Adipose tissue (tissue), 3 donors: ENCODE measurements around the gene UXS1. TPM values are rescaled to one million over a fixed set of nuclear protein-coding genes. Genes with fewer than 3 reads are reported as not detected.

Experiments
- H3K27ac ChIP-seq: one replicate; pipeline ENCODE4 v1.5.1; 2013; ENCODE audit warnings: low read depth, low read length
- WGBS, 3 donors: extraction: QIAGEN DNeasy Blood & Tissue Kit; methylation state at CpG; one replicate each; pipeline ENCODE4 v1.1.7; 2013; 5-methylcytosine and 5-hydroxymethylcytosine counted together
- polyA plus RNA-seq, 3 donors: library from polyadenylated mRNA; stranded (reverse); fragments of 200-250 nt; gene quantifications; one replicate each; pipeline ENCODE4 v1.2.3, GENCODE V29; 2013
- donor health status: healthy with polysubstance abuse.
- donor health status: Bipolar disorder and iron deficiency.
- donor health status: healthy.

The UXS1 gene
- polyA plus RNA-seq, 3 donors: 9.0 to 16.5 (median 10.0) TPM

DNA sequence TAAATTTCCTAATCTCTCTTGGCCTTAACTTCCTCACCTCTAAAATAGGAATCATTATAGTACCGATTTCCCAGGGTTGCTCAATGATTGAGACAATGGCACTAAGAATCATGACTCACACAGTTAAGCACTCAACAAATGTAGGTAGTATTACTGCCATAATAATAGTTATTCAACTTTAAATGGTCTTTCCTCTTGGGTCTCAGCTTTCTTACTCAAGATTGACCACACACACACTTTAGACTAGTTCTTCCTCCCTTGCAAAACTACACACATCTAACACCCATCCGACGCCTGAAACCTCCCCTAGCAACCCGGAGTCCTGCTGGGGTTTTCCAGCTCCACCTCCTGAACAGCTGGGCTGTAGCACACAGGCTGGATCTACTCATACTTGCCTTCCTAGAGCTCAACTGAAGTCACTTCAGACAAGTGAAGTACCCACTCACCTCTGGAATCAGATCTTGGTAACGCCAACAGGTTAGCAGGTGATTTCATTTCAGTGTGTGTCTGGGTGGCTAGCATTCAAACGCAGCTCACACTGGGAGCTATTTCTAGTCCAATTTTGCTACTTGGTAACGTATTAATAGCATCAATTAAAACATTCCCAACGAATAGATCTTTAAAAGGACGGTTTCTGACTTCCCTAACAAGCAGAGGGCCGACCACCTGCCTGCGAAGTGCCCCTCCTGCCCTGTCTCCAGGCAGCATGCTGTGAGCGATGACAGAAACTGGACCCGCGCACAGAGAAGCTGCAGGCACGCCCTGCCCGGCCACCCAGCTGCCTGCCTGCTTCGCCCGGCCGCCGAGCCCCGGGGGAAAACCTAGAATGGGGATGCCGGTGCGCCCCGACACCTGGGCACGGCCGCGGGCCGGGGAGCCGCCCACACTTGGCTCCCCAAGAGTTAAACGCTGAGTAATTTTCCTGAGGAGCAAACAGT is 1.1 kb downstream of the UXS1 start:
- WGBS, 3 donors: 1 to 2% (median 2%) methylated on average over 30 of the region's 30 CpGs
- H3K27ac ChIP-seq: no peak overlapping the region

GRCh38 chr2:106191511-106192016 is 2.5 kb downstream of the UXS1 start:
- 80 to 93% (median 90%) methylated on average over 5 of the region's 5 CpGs for WGBS, 3 donors
- H3K27ac ChIP-seq: no peak overlapping the region

- 71 to 84% (median 71%) methylated on average over 5 of the region's 5 CpGs for WGBS, 3 donors
- H3K27ac ChIP-seq: no peak overlapping the region
These were observed 4.2 kb downstream of the UXS1 start for GRCh38 chr2:106189764-106190468.

GRCh38 chr2:106189325-106189724 is 4.8 kb downstream of the UXS1 start:
- H3K27ac ChIP-seq: no peak overlapping the region
- 54 to 84% (median 59%) methylated on average over 6 of the region's 6 CpGs for WGBS, 3 donors

GRCh38 chr2:106187273-106187891 is 6.7 kb downstream of the UXS1 start:
- H3K27ac ChIP-seq: no peak overlapping the region

GRCh38 chr2:106185475-106186184 is 8.5 kb downstream of the UXS1 start:
- WGBS, 3 donors: 77 to 81% (median 79%) methylated on average over 8 of the region's 8 CpGs
- no peak overlapping the region for H3K27ac ChIP-seq

More at GRCh38 chr2:106187273-106187891, 6.7 kb downstream of the UXS1 start:
- WGBS, 3 donors: 69 to 97% (median 70%) methylated on average over 14 of the region's 14 CpGs

DNA sequence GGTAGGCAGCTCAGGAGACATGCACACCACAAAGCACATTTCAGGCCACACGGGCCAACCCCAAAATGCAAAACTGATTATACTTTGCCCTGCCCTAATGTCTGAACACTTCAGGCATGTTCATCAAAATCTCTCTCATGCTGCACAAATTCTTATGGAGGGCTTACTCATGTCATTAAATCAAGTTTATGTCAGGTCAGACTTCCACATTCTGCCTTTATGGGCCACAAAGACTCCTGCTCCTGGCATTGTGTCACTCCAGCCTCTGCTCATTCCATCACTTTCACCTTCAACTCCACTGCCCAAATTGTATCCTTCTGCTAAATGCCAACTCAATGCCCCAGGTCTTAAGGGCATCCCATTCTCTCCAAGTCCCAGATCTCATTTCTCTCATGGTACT is 9.2 kb downstream of the UXS1 start:
- 93 to 96% (median 93%) methylated on average over 1 of the region's 1 CpG for WGBS, 3 donors
- H3K27ac ChIP-seq: no peak overlapping the region

DNA sequence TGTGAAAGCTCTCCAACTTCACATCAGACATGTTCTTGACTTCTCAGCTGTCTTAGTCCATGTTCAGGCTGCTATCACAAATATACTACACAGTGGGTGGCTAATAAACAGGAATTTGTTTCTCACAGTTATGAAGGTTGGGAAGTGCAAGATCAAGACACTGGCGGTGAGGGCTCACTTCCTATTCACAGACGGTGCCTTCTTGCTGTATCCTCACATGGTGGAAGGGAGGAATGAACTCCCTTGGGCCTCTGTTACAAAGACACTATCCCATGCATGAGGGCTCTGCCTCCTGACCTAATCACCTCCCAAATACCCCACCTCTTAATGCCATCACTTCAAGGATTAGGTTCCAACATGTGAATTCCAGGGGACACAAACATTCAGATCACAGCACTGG is 9.7 kb downstream of the UXS1 start:
- H3K27ac ChIP-seq: no peak overlapping the region
- 54 to 82% (median 63%) methylated on average over 2 of the region's 2 CpGs for WGBS, 3 donors

- WGBS, 3 donors: 5 to 53% (median 8%) methylated on average over 3 of the region's 3 CpGs
- H3K27ac ChIP-seq: no peak overlapping the region
These were observed 10.9 kb downstream of the UXS1 start for GRCh38 chr2:106183101-106183696.

DNA sequence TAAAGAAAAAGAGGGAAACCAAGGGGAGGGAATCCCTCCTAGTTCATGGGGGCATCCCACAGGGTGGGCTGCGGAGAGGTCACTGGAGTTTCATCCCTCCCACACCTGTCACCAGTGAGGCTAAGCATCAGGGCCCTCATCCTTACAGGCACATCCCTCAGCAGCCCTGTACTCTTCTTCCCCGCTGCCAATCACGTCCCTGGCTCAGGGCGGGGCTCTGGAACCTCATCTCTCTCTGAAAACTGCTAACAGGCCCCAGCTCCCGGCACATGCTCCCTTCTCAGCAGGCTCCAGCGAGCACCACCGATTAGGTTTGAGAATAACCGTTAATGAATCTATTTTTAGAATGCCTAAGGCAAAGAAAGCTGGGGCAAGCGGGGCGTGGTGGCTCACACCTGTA is 13.0 kb downstream of the UXS1 start:
- 83 to 97% (median 91%) methylated on average over 10 of the region's 10 CpGs for WGBS, 3 donors
- no peak overlapping the region for H3K27ac ChIP-seq

GRCh38 chr2:106180602-106181001 is 13.5 kb downstream of the UXS1 start:
- 85 to 94% (median 92%) methylated on average over 5 of the region's 5 CpGs for WGBS, 3 donors
- no peak overlapping the region for H3K27ac ChIP-seq

DNA sequence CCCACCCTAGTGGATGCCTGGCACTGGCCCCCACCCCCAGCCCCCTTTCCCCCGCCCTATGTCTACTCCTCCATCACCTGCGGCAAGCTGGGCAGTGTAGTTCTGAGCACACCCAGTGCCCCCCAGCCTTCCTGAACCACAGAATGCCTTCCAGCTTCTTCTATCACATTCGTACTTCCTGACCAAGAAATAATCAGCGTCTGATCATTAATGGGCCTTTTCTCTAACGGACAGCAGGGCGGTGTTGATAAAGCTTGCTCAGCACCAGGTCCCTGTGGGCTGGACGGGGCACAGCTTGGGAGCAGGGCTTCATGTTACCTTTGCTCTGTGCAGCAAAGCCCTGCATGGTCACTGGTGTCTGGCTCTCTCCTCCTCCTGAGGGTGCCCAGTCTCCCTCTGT is 15.4 kb downstream of the UXS1 start:
- WGBS, 3 donors: 93 to 96% (median 94%) methylated on average over 7 of the region's 7 CpGs
- H3K27ac ChIP-seq: no peak overlapping the region

- H3K27ac ChIP-seq: no peak overlapping the region
- 99% methylated on average over 4 of the region's 4 CpGs for WGBS, 3 donors
These were observed 16.5 kb downstream of the UXS1 start for GRCh38 chr2:106177581-106177980.

DNA sequence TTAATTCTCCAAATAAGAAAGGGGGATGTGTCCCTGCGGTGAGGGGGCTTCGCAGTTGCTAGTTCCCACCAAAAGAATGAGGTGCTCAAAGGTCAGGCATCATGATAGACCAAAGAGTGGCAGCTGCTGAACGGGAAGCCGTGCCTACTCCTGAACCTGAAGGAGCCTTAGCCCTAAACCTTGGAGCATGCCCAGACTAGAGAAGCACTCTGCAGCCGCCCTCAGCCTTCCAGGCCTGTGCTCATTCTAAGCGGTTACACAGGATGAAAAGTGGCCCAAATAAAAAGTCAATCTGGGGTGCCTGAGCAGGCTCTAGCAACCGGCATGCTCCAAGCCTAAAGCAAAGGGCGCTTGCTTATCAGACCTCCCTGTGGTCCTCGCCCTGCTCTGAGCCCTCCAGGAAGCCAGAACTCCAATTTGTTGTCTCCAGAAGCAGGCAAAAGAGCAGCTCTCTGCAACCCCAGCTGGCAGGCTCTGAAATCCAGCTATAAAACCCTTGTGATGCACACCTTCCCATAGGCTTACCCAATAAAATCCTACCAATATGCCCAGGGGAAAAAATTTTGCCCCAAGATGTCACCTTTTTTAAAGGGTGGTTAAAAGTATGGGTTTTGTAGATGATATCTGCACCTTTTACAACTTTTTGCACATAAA is 17.5 kb downstream of the UXS1 start:
- 86 to 92% (median 87%) methylated on average over 9 of the region's 9 CpGs for WGBS, 3 donors
- no peak overlapping the region for H3K27ac ChIP-seq

GRCh38 chr2:106175086-106175850 is 18.8 kb downstream of the UXS1 start:
- no peak overlapping the region for H3K27ac ChIP-seq
- WGBS, 3 donors: 89 to 91% (median 90%) methylated on average over 7 of the region's 7 CpGs

- no peak overlapping the region for H3K27ac ChIP-seq
- WGBS, 3 donors: 83 to 89% (median 84%) methylated on average over 7 of the region's 7 CpGs
These were observed 20.0 kb downstream of the UXS1 start for GRCh38 chr2:106174056-106174455.

GRCh38 chr2:106172649-106173048 is 21.5 kb downstream of the UXS1 start:
- H3K27ac ChIP-seq: no peak overlapping the region
- WGBS, 3 donors: 92 to 99% (median 93%) methylated on average over 2 of the region's 2 CpGs
